ENCODE measurements around the gene TENM3. TPM values are rescaled to one million over a fixed set of nuclear protein-coding genes. Genes with fewer than 3 reads are reported as not detected.

TENM3 gene
- polyA plus RNA-seq, 1 of the 3 experiments (the other 2 are of a cell fraction) = 10.4 TPM

DNA sequence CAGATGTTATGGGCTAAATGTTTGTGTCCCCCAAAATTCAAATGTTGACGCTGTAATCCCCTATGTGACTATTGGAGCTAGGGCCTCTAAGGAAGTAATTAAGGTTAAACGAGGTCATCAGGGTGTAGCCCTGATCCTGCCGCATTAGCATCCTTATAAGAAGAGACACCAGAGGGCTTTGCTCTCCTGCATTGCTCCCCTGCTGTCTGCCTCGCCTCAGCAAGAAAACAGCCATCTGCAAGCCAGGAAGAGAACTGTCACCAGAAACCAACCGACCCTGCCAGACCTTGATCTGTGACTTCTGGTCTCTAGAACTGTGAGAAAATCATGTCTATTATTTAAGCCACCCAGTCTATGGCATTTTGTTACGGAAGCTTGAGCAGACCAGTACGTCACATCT, 342.1 kb downstream of the TENM3 start:
- Histone ChIP-seq H3K4me1 (ENCODE audit: control insufficient read depth in 1 of 2, insufficient read depth in 2 of 2, low read depth in 1 of 2, low read length in 1 of 2) (peaks cover 4 to 10% of the 10 kb centered on the region in 2 experiments; a peak in 2 of 4 replicates), H3K27me3 (ENCODE audit: insufficient read depth) (no peaks in the 10 kb centered on the region), H3K27ac (ENCODE audit: low read depth in 2 of 2, low read length in 1 of 2) (peak overlapping the region in 1 of 2 experiments; percentile 39; a peak in 1 of 4 replicates), H3K9ac (no peak overlapping the region), H2AFZ (ENCODE audit: low read depth) (no peak overlapping the region), H3K9me3 (peaks cover 14% of the 10 kb centered on the region), H3K36me3 (replicated peaks in 1 of 2; ENCODE audit: control insufficient read depth in 1 of 2, insufficient read depth in 2 of 2, low read length in 1 of 2) (peaks cover 0 to 6% of the 10 kb centered on the region in 2 experiments), H3F3A (replicated peaks; ENCODE audit: insufficient read depth) (no peaks in the 10 kb centered on the region), H3K79me2 (ENCODE audit: insufficient read depth) (no peaks in the 10 kb centered on the region), H4K20me1 (ENCODE audit: insufficient read depth) (no peaks in the 10 kb centered on the region), H3K9me2 (no peaks in the 10 kb centered on the region), H3K4me2 (no peak overlapping the region), H3K4me3 (ENCODE audit: low read depth in 2 of 2, low read length in 1 of 2) (no peak overlapping the region)
- peak; percentile 33 for TF ChIP-seq RAD21 (IDR thresholded peaks at IDR 0.05; ENCODE audit: low read length)
- TF ChIP-seq FOXJ3 (CRISPR knock-in tag; IDR thresholded peaks at IDR 0.05) = no peak
- ChIA-PET CTCF (interaction anchor here (0.9 to 1.8 kb wide), 3 partner anchors 10 to 13 kb away, joined by 3 to 4 read pairs (median 3); no protein-coding TSS in a partner anchor), POLR2A (no interaction called here)
- WGBS (ENCODE audit: low lambda C conversion rate) = 89% methylated on average over 5 of the region's 7 CpGs
- DNase-seq = no peak

DNA sequence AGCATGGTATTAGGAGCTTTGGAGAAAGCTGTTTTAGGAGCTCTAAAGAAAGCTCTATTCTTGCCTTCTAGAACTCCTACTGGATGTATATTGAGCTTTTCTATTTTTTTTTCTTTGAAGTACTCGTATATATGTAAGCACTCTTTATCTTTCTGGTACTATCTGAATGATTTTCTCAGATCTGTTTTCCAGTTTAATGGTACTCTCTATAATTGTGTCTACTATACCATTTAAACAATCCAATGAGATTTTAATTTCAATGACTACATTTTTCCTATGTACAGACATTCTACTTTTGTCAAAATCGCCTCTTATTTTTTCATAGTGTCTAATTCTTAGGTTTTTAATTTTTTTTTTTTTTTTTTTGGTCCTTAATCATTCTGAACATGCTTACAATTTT, 345.9 kb downstream of the TENM3 start:
- Histone ChIP-seq H3K79me2 (ENCODE audit: insufficient read depth) (no peaks in the 10 kb centered on the region), H3F3A (replicated peaks; ENCODE audit: insufficient read depth) (peaks cover 4% of the 10 kb centered on the region), H3K9me3 (peaks cover 14% of the 10 kb centered on the region), H4K20me1 (ENCODE audit: insufficient read depth) (no peaks in the 10 kb centered on the region), H3K9me2 (no peaks in the 10 kb centered on the region), H3K4me3 (ENCODE audit: low read depth in 2 of 2, low read length in 1 of 2) (no peak overlapping the region), H3K27ac (ENCODE audit: low read depth in 2 of 2, low read length in 1 of 2) (no peak overlapping the region), H3K36me3 (replicated peaks in 1 of 2; ENCODE audit: control insufficient read depth in 1 of 2, insufficient read depth in 2 of 2, low read length in 1 of 2) (peaks cover 0 to 11% of the 10 kb centered on the region in 2 experiments), H3K4me1 (ENCODE audit: control insufficient read depth in 1 of 2, insufficient read depth in 2 of 2, low read depth in 1 of 2, low read length in 1 of 2) (peaks cover 0 to 10% of the 10 kb centered on the region in 2 experiments; a peak in 2 of 4 replicates), H3K4me2 (no peak overlapping the region), H2AFZ (ENCODE audit: low read depth) (no peak overlapping the region), H3K9ac (no peak overlapping the region), H3K27me3 (ENCODE audit: insufficient read depth) (no peaks in the 10 kb centered on the region)
- 91% methylated on average over 2 of the region's 2 CpGs for WGBS (ENCODE audit: low lambda C conversion rate)
- no peak for TF ChIP-seq TEAD4 (IDR thresholded peaks at IDR 0.05; ENCODE audit: borderline replicate concordance, insufficient read depth)
- TF ChIP-seq RXRA (IDR thresholded peaks at IDR 0.05; ENCODE audit: borderline replicate concordance, low read depth) = no peak
- TF ChIP-seq RAD21 (IDR thresholded peaks at IDR 0.05; ENCODE audit: low read length) = no peak
- no peak for TF ChIP-seq CTCF (IDR thresholded peaks at IDR 0.05)
- TF ChIP-seq EZH2phosphoT487 (IDR thresholded peaks at IDR 0.05; ENCODE audit: borderline replicate concordance, low read depth) = no peak
- TF ChIP-seq NRF1 (IDR thresholded peaks at IDR 0.05; ENCODE audit: low read depth, low read length) = no peak
- no peak for TF ChIP-seq USF2 (IDR thresholded peaks at IDR 0.05; ENCODE audit: borderline replicate concordance, low read depth, low read length)
- no peak for TF ChIP-seq MEF2A (IDR thresholded peaks at IDR 0.05; ENCODE audit: borderline replicate concordance, low read depth)
- TF ChIP-seq GABPA (IDR thresholded peaks at IDR 0.05; ENCODE audit: low read depth) = no peak
- POLR2A ChIA-PET = no interaction called here
- no peak for DNase-seq
- CTCF ChIA-PET = no interaction called here
